HepG2 (cell line): ENCODE results near the gene TMEM132E. TPM values are rescaled to one million over a fixed set of nuclear protein-coding genes. Genes with fewer than 3 reads are reported as not detected.

Experiments used
- ATAC-seq: fragments of 200-7000 bp; cut with Tn5 transposase; 3 replicates; pipeline ENCODE4 v1.9.1; 2020; ENCODE audit warnings: mild to moderate bottlenecking, moderate library complexity
- BruUV-seq: library from RNA; stranded (reverse); fragments of 400-500 nt; replicated peaks from 2 replicates; lab custom pipeline; 2021; lab: Mats Ljungman, UMichigan
- CTCF ChIA-PET: fragments of 300-600 bp; formaldehyde crosslinking; extraction: SDS; loops from one replicate; lab custom pipeline; 2021; ENCODE audit warnings: low total read pairs, inconsistent platforms, low intra/inter-chr PET ratio; lab: Yijun Ruan, JAX
- POLR2A ChIA-PET: fragments of 350-600 bp; sonication (Branson Sonifier 250); formaldehyde crosslinking; loops from one replicate; lab custom pipeline; 2020; ENCODE audit warnings: antibody characterized with exemption, inconsistent platforms; lab: Yijun Ruan, JAX
- DNase-seq: peaks from one replicate; pipeline ENCODE4 v3.0.0-alpha.2; 2015; ENCODE audit warnings: low spot score
- FAIRE-seq: peaks from 3 replicates; lab custom pipeline; 2011; peaks lifted over from hg19 to GRCh38; lab: Jason Lieb, UNC
- H2AFZ ChIP-seq: one replicate; pipeline ENCODE4 v1.6.1; 2011; ENCODE audit warnings: low read length, inconsistent platforms
- H3K27ac ChIP-seq: fragments of 300-600 bp; 3 replicates; pipeline ENCODE4 v1.8.0; 2011; ENCODE audit warnings: mixed run types, mild to moderate bottlenecking, mixed read lengths, low read length, inconsistent platforms; ENCODE audit not compliant: insufficient read depth; ENCODE audit errors: extremely low read length
- H3K27me3 ChIP-seq, 2 experiments: fragments of 200-600 bp in 1 of 2; 2 replicates in 1 of 2; 3 replicates in 1 of 2; pipeline versions ENCODE4 v1.6.0 to v1.8.0; 2011; ENCODE audit warnings: low read length in 2 of 2, mild to moderate bottlenecking in 2 of 2, moderate library complexity in 2 of 2, inconsistent platforms in 1 of 2; ENCODE audit not compliant: insufficient read depth in 2 of 2, control insufficient read depth in 1 of 2
- H3K36me3 ChIP-seq, 2 experiments: fragments of 200-600 bp in 1 of 2; replicated peaks in 1 of 2; 2 replicates in 1 of 2; 3 replicates in 1 of 2; pipeline versions ENCODE4 v1.5.1 to v1.8.0; 2011; ENCODE audit warnings: low read length in 2 of 2, inconsistent platforms in 1 of 2; ENCODE audit not compliant: insufficient read depth in 2 of 2, control insufficient read depth in 1 of 2
- H3K4me1 ChIP-seq: 2 replicates; pipeline ENCODE4 v1.5.1; 2012; ENCODE audit warnings: low read length, inconsistent platforms; ENCODE audit not compliant: insufficient read depth
- H3K4me2 ChIP-seq: 2 replicates; pipeline ENCODE4 v1.6.0; 2011; ENCODE audit warnings: low read depth, low read length, inconsistent platforms
- H3K4me3 ChIP-seq, 3 experiments: fragments of 200-600 bp in 1 of 3; sonication (generic), shearing (Covaris generic) in 1 of 3; replicated peaks in 1 of 3; 2 replicates each; pipeline ENCODE4 v1.5.1; 2011 to 2016; ENCODE audit warnings: low read length in 3 of 3, inconsistent platforms in 2 of 3, low read depth in 2 of 3, mild to moderate bottlenecking in 2 of 3, control low read depth in 1 of 3, mixed read lengths in 1 of 3; ENCODE audit not compliant: insufficient read depth in 1 of 3
- H3K79me2 ChIP-seq: one replicate; pipeline ENCODE4 v1.6.1; 2011; ENCODE audit warnings: low read length, inconsistent platforms; ENCODE audit not compliant: insufficient read depth
- H3K9ac ChIP-seq: 2 replicates; pipeline ENCODE4 v1.6.0; 2011; ENCODE audit warnings: mild to moderate bottlenecking, low read depth, low read length, inconsistent platforms; ENCODE audit not compliant: insufficient read depth
- H3K9me3 ChIP-seq: 2 replicates; pipeline ENCODE4 v1.5.1; 2012; ENCODE audit warnings: mild to moderate bottlenecking, low read length
- H4K20me1 ChIP-seq: 2 replicates; pipeline ENCODE4 v1.6.0; 2011; ENCODE audit warnings: inconsistent platforms, mild to moderate bottlenecking, low read length, moderate library complexity; ENCODE audit not compliant: insufficient read depth
- CERS6 ChIP-seq: sonication (generic); formaldehyde crosslinking; IDR thresholded peaks from 2 replicates; pipeline ENCODE4 v1.5.0; 2020; ENCODE audit warnings: missing genetic modification reagents
- DBP ChIP-seq: sonication (generic); formaldehyde crosslinking; IDR thresholded peaks from 2 replicates; pipeline ENCODE4 v1.4.0; 2020; ENCODE audit warnings: missing genetic modification reagents; ENCODE audit errors: not compliant biosample characterization
- HNF1B ChIP-seq: sonication (generic); formaldehyde crosslinking; IDR thresholded peaks from 2 replicates; pipeline ENCODE4 v1.5.1; 2020; ENCODE audit warnings: mild to moderate bottlenecking, moderate library complexity, missing genetic modification reagents
- MED1 ChIP-seq: sonication (generic); formaldehyde crosslinking; IDR thresholded peaks from 2 replicates; pipeline ENCODE4 v1.4.0; 2020; ENCODE audit warnings: missing genetic modification reagents
- NR2F1 ChIP-seq, 2 experiments: fragments of 450-650 bp in 1 of 2; formaldehyde crosslinking in 1 of 2; IDR thresholded peaks; 2 replicates each; pipeline versions ENCODE4 v1.5.0 to v1.6.1; 2016 to 2020; ENCODE audit warnings: mild to moderate bottlenecking in 1 of 2, missing compliant biosample characterization in 1 of 2, missing genetic modification reagents in 1 of 2, moderate library complexity in 1 of 2
- ONECUT2 ChIP-seq: sonication (generic); formaldehyde crosslinking; IDR thresholded peaks from 2 replicates; pipeline ENCODE4 v1.4.0; 2020; ENCODE audit warnings: missing genetic modification reagents
- REL ChIP-seq: sonication (generic); formaldehyde crosslinking; conservative IDR thresholded peaks from 2 replicates; pipeline ENCODE4 v1.8.0; 2022; ENCODE audit warnings: mild to moderate bottlenecking, missing genetic modification reagents, moderate library complexity
- SNAPC5 ChIP-seq: sonication (generic); formaldehyde crosslinking; IDR thresholded peaks from 2 replicates; pipeline ENCODE4 v1.8.1; 2023; ENCODE audit warnings: mild to moderate bottlenecking, missing genetic modification reagents, borderline replicate concordance
- SOX5 ChIP-seq: IDR thresholded peaks from 2 replicates; pipeline ENCODE4 v1.6.1; 2016; ENCODE audit warnings: borderline replicate concordance
- ZNF142 ChIP-seq: sonication (generic); formaldehyde crosslinking; IDR thresholded peaks from 2 replicates; pipeline ENCODE4 v1.4.0; 2020; ENCODE audit warnings: missing genetic modification reagents
- ZNF816 ChIP-seq: sonication (generic); formaldehyde crosslinking; IDR thresholded peaks from 2 replicates; pipeline ENCODE4 v1.8.0; 2022; ENCODE audit warnings: missing genetic modification reagents, mild to moderate bottlenecking, borderline replicate concordance
- WGBS: methylation state at CpG from one replicate; pipeline ENCODE4 v1.1.6; 2017; ENCODE audit warnings: low lambda C conversion rate; 5-methylcytosine and 5-hydroxymethylcytosine counted together
- in situ Hi-C: cut with HindIII; loops from 2 replicates; pipeline ENCODE4 v1.10.0; 2017; ENCODE audit warnings: low pct_unique_long_range_greater_than_20kb; ENCODE audit not compliant: extremely low pct_ligation_motif_present
- intact Hi-C: fragments of 100-400 bp; cut with micrococcal nuclease; formaldehyde crosslinking; loops from one replicate; pipeline ENCODE4 v1.10.0; 2022; ENCODE audit not compliant: unreplicated experiment
- polyA plus RNA-seq, 8 experiments: library from polyadenylated mRNA; depleted of rRNA in 3 of 8; stranded (reverse) in 7 of 8; unstranded in 1 of 8; fragments of >200 nt; fragmentation: Illumina TruSeq in 4 of 8; extraction: Trizol in 4 of 8; gene quantifications; 2 replicates each; pipeline versions ENCODE4 v1.2.1 to v1.2.3, GENCODE V29; 2011 to 2016; ENCODE audit warnings: low read depth in 4 of 8, missing spikeins in 1 of 8, mixed read lengths in 1 of 8; ENCODE audit not compliant: insufficient read depth in 1 of 8
- total RNA-seq, 5 experiments: library from RNA; depleted of rRNA; stranded (reverse); fragments of >200 nt; fragmentation: Illumina TruSeq; extraction: Trizol; gene quantifications; 2 replicates each; pipeline ENCODE4 v1.2.3, GENCODE V29; 2016; ENCODE audit warnings: low read depth in 1 of 5

The TMEM132E gene
- total and polyA plus RNA-seq, 2 of the 13 experiments (the other 11 are each of a cell fraction or from before 2014, with no cell fraction given), result not detected

- TF ChIP-seq ZNF816 (no peak), SNAPC5 (CRISPR knock-in tag) (no peak), DBP (no peak), REL (CRISPR knock-in tag) (no peak)
- TF ChIP-seq, all 625 proteins: peak for 0
These were observed 2.2 kb downstream of the TMEM132E start (continued) for GRCh38 chr17:34581446-34582184.

GRCh38 chr17:34582185-34582900 lies 3.0 kb downstream of the TMEM132E start:
- ChIA-PET CTCF (no interaction called here), POLR2A (no interaction called here)
- Histone ChIP-seq H3K9ac (no peak overlapping the region), H3K79me2 (no peaks in the 10 kb centered on the region), H4K20me1 (no peaks in the 10 kb centered on the region), H3K4me3 (no peak overlapping the region), H3K36me3 (no peaks in the 10 kb centered on the region), H2AFZ (no peak overlapping the region), H3K4me1 (no peaks in the 10 kb centered on the region), H3K4me2 (no peak overlapping the region), H3K27me3 (peaks cover 7 to 67% of the 10 kb centered on the region in 2 experiments), H3K9me3 (no peaks in the 10 kb centered on the region), H3K27ac (no peak overlapping the region)
- 12% methylated on average over 16 of the region's 22 CpGs for WGBS
- ATAC-seq (no peak), DNase-seq (no peak), FAIRE-seq (no peak)
- in situ Hi-C loops (loop anchor here (25.0 kb wide), 1 partner anchor 530 kb away; the partner anchor contains the start of genes FNDC8 and RAD51D), intact Hi-C loops (no loop called here)
- BruUV-seq, result no TSS peak
- TF ChIP-seq NR2F1 (CRISPR knock-in tag; IDR thresholded peaks at IDR 0.05) (no peak), CERS6 (CRISPR knock-in tag) (no peak), HNF1B (CRISPR knock-in tag) (no peak), MED1 (no peak), ONECUT2 (CRISPR knock-in tag) (no peak), ZNF142 (no peak), SOX5 (CRISPR knock-in tag) (no peak)
